Stromal cell of bone marrow (primary cell): ENCODE results near the gene GDF11.

ENCODE experiments used
- DNase-seq: peaks from one replicate; pipeline ENCODE4 v3.0.0-alpha.2; 2012; ENCODE audit warnings: low read depth

GDF11 gene

GRCh38 chr12:55742719-55743405, at the start of gene GDF11:
GDF11 (plus strand) TSS chr12:55743122; CDS start chr12:55743317, 195 bp downstream.
- DNase-seq = no peak

- no peak for DNase-seq
Measured at GRCh38 chr12:55693323-55694187, 49.4 kb upstream of the GDF11 start.

GRCh38 chr12:55694188-55694515, 48.8 kb upstream of the GDF11 start:
- DNase-seq = no peak

- no peak for DNase-seq
Measured at GRCh38 chr12:55694651-55695050, 48.3 kb upstream of the GDF11 start.

- DNase-seq = no peak
Measured at GRCh38 chr12:55695349-55695748, 47.6 kb upstream of the GDF11 start.

- DNase-seq = no peak
Measured at GRCh38 chr12:55696141-55696540, 46.8 kb upstream of the GDF11 start.

GRCh38 chr12:55696796-55697462, 46.0 kb upstream of the GDF11 start:
- no peak for DNase-seq

GRCh38 chr12:55697686-55698085, 45.2 kb upstream of the GDF11 start:
- DNase-seq = no peak

- DNase-seq = no peak
Measured at GRCh38 chr12:55698241-55698955, 44.5 kb upstream of the GDF11 start.

GRCh38 chr12:55698965-55699364, 44.0 kb upstream of the GDF11 start:
- DNase-seq = no peak

GRCh38 chr12:55699471-55700055, 43.4 kb upstream of the GDF11 start:
- no peak for DNase-seq

GRCh38 chr12:55700255-55701018, 42.5 kb upstream of the GDF11 start:
- DNase-seq = no peak

- no peak for DNase-seq
Measured at GRCh38 chr12:55702861-55703260, 40.1 kb upstream of the GDF11 start.

- DNase-seq = no peak
Measured at GRCh38 chr12:55703288-55703687, 39.6 kb upstream of the GDF11 start.

GRCh38 chr12:55703901-55704761, 38.8 kb upstream of the GDF11 start:
- no peak for DNase-seq

- DNase-seq = no peak
Measured at GRCh38 chr12:55704824-55705718, 37.9 kb upstream of the GDF11 start.

- DNase-seq = no peak
Measured at GRCh38 chr12:55705782-55706402, 37.0 kb upstream of the GDF11 start.

GRCh38 chr12:55706568-55707218, 36.2 kb upstream of the GDF11 start:
- DNase-seq = no peak
